H9 (cell line): ENCODE measurements around the gene CLTCL1. TPM values are rescaled to one million over a fixed set of nuclear protein-coding genes. Genes with fewer than 3 reads are reported as not detected.

Experiments
- DNase-seq: peaks from one replicate; pipeline ENCODE4 v3.0.0-alpha.2; 2017
- H2AFZ ChIP-seq: one replicate; pipeline ENCODE4 v1.6.1; 2013; ENCODE audit warnings: mild to moderate bottlenecking, low read length, control low read depth, moderate library complexity
- H2AK5ac ChIP-seq: 2 replicates; pipeline ENCODE4 v1.6.1; 2013; ENCODE audit warnings: low read length, control low read depth, mixed read lengths; ENCODE audit not compliant: insufficient read length
- H2BK120ac ChIP-seq: one replicate; pipeline ENCODE4 v1.6.1; 2013; ENCODE audit warnings: low read depth, mild to moderate bottlenecking, low read length, control low read depth, inconsistent platforms; ENCODE audit not compliant: poor library complexity, severe bottlenecking
- H2BK12ac ChIP-seq: 2 replicates; pipeline ENCODE4 v1.6.1; 2013; ENCODE audit warnings: low read length, control low read depth, mixed read lengths, low read depth; ENCODE audit not compliant: insufficient read length
- H2BK15ac ChIP-seq: 2 replicates; pipeline ENCODE4 v1.6.1; 2013; ENCODE audit warnings: low read depth, low read length, control low read depth
- H2BK20ac ChIP-seq: one replicate; pipeline ENCODE4 v1.6.1; 2013; ENCODE audit warnings: low read depth, mild to moderate bottlenecking, low read length, control low read depth, inconsistent platforms; ENCODE audit not compliant: poor library complexity, severe bottlenecking
- H2BK5ac ChIP-seq: 2 replicates; pipeline ENCODE4 v1.6.1; 2013; ENCODE audit warnings: low read length, control low read depth, mixed read lengths; ENCODE audit not compliant: insufficient read length
- H3K14ac ChIP-seq: 2 replicates; pipeline ENCODE4 v1.6.1; 2013; ENCODE audit warnings: low read length, control low read depth; ENCODE audit not compliant: insufficient read depth
- H3K18ac ChIP-seq: 2 replicates; pipeline ENCODE4 v1.6.1; 2013; ENCODE audit warnings: low read depth, mild to moderate bottlenecking, mixed read lengths, low read length, control low read depth; ENCODE audit not compliant: insufficient read length
- H3K23ac ChIP-seq: 2 replicates; pipeline ENCODE4 v1.6.1; 2013; ENCODE audit warnings: low read length, control low read depth, mixed read lengths, low read depth; ENCODE audit not compliant: insufficient read length
- H3K23me2 ChIP-seq: 2 replicates; pipeline ENCODE4 v1.6.1; 2013; ENCODE audit warnings: low read depth, mild to moderate bottlenecking, mixed read lengths, low read length, control low read depth; ENCODE audit not compliant: insufficient read length, poor library complexity, severe bottlenecking
- H3K27ac ChIP-seq: 2 replicates; pipeline ENCODE4 v1.5.1; 2013; ENCODE audit warnings: low read length, control low read depth, mixed read lengths, low read depth; ENCODE audit not compliant: insufficient read length
- H3K27me3 ChIP-seq: 2 replicates; pipeline ENCODE4 v1.6.1; 2013; ENCODE audit warnings: low read length, control low read depth, inconsistent platforms; ENCODE audit not compliant: insufficient read depth
- H3K4ac ChIP-seq: 2 replicates; pipeline ENCODE4 v1.6.1; 2013; ENCODE audit warnings: low read depth, mild to moderate bottlenecking, control low read depth, inconsistent platforms, low read length, moderate library complexity
- H3K4me1 ChIP-seq: 2 replicates; pipeline ENCODE4 v1.6.1; 2013; ENCODE audit warnings: low read length, control low read depth, inconsistent platforms; ENCODE audit not compliant: insufficient read depth
- H3K4me2 ChIP-seq: 2 replicates; pipeline ENCODE4 v1.6.1; 2013; ENCODE audit warnings: low read length, control low read depth, mixed read lengths; ENCODE audit not compliant: insufficient read length, insufficient read depth
- H3K56ac ChIP-seq: 2 replicates; pipeline ENCODE4 v1.6.1; 2013; ENCODE audit warnings: low read depth, mild to moderate bottlenecking, mixed read lengths, low read length, control low read depth; ENCODE audit not compliant: insufficient read length
- H3K79me1 ChIP-seq: 2 replicates; pipeline ENCODE4 v1.6.1; 2013; ENCODE audit warnings: low read depth, mild to moderate bottlenecking, moderate library complexity, low read length, control low read depth, inconsistent platforms; ENCODE audit not compliant: insufficient read depth, poor library complexity, severe bottlenecking
- H3K79me2 ChIP-seq: 2 replicates; pipeline ENCODE4 v1.6.1; 2013; ENCODE audit warnings: low read length, control low read depth, inconsistent platforms; ENCODE audit not compliant: insufficient read depth
- H3K9ac ChIP-seq: 2 replicates; pipeline ENCODE4 v1.6.1; 2013; ENCODE audit warnings: low read length, control low read depth, mixed read lengths; ENCODE audit not compliant: insufficient read length; ENCODE audit errors: extremely low read depth
- H3K9me3 ChIP-seq: one replicate; pipeline ENCODE4 v1.6.1; 2013; ENCODE audit warnings: low read depth, low read length, inconsistent platforms; ENCODE audit not compliant: control insufficient read depth
- H3T11ph ChIP-seq: one replicate; pipeline ENCODE4 v1.6.1; 2013; ENCODE audit warnings: mild to moderate bottlenecking, low read length, control low read depth, inconsistent platforms
- H4K20me1 ChIP-seq: one replicate; pipeline ENCODE4 v1.6.1; 2013; ENCODE audit not compliant: control insufficient read depth, insufficient read length, insufficient read depth
- H4K5ac ChIP-seq: 2 replicates; pipeline ENCODE4 v1.6.1; 2013; ENCODE audit warnings: low read depth, mild to moderate bottlenecking, mixed read lengths, low read length, control low read depth; ENCODE audit not compliant: insufficient read length
- H4K8ac ChIP-seq: replicated peaks from 2 replicates; pipeline ENCODE4 v1.6.1; 2013; ENCODE audit warnings: low read length, control low read depth, mixed read lengths, low read depth; ENCODE audit not compliant: insufficient read length
- H4K91ac ChIP-seq: 2 replicates; pipeline ENCODE4 v1.6.1; 2013; ENCODE audit warnings: low read depth, mild to moderate bottlenecking, moderate library complexity, mixed read lengths, low read length, control low read depth; ENCODE audit not compliant: insufficient read length
- H3K27ac Mint-ChIP-seq, 3 experiments: 2 replicates in 2 of 3; 3 replicates in 1 of 3; pipeline ENCODE4 v1.8.0; 2020 to 2021; ENCODE audit warnings: mixed read lengths in 3 of 3, mild to moderate bottlenecking in 1 of 3, moderate library complexity in 1 of 3
- H3K27me3 Mint-ChIP-seq: 2 replicates; pipeline ENCODE4 v1.8.0; 2021; ENCODE audit warnings: low read depth, mild to moderate bottlenecking, moderate library complexity, mixed read lengths
- H3K36me3 Mint-ChIP-seq, 3 experiments: 2 replicates in 2 of 3; 3 replicates in 1 of 3; pipeline ENCODE4 v1.8.0; 2020 to 2021; ENCODE audit warnings: low read depth in 3 of 3, mixed read lengths in 3 of 3; ENCODE audit not compliant: insufficient read depth in 1 of 3
- H3K4me1 Mint-ChIP-seq, 2 experiments: 2 replicates each; pipeline ENCODE4 v1.8.0; 2020; ENCODE audit warnings: mixed read lengths in 2 of 2
- H3K4me3 Mint-ChIP-seq, 2 experiments: 2 replicates in 1 of 2; 3 replicates in 1 of 2; pipeline ENCODE4 v1.8.0; 2020 to 2021; ENCODE audit warnings: mild to moderate bottlenecking in 2 of 2, mixed read lengths in 2 of 2, moderate library complexity in 1 of 2
- H3K9me3 Mint-ChIP-seq, 2 experiments: 2 replicates in 1 of 2; 3 replicates in 1 of 2; pipeline ENCODE4 v1.8.0; 2020; ENCODE audit warnings: mild to moderate bottlenecking in 2 of 2, mixed read lengths in 2 of 2, moderate library complexity in 1 of 2
- WGBS: extraction: QIAGEN DNeasy Blood & Tissue Kit; methylation state at CpG from one replicate; pipeline ENCODE4 v1.1.7; 2013; ENCODE audit warnings: missing lambda C conversion rate, low lambda C conversion rate, mixed read lengths; ENCODE audit not compliant: insufficient read length; ENCODE audit errors: extremely low coverage; 5-methylcytosine and 5-hydroxymethylcytosine counted together
- total RNA-seq: library from RNA; stranded (reverse); gene quantifications from 2 replicates; pipeline ENCODE4 v1.2.1, GENCODE V29; 2021
- TF ChIP-seq, protein P1 (sequence below): fragments of 200-600 bp; sonication (generic); conservative IDR thresholded peaks from 3 replicates; pipeline ENCODE4 v1.8.0; 2021; ENCODE audit warnings: antibody characterized with exemption, mild to moderate bottlenecking

The CLTCL1 gene
- total RNA-seq, 1 experiment from 2014 or later, result 11.1 TPM

DNA sequence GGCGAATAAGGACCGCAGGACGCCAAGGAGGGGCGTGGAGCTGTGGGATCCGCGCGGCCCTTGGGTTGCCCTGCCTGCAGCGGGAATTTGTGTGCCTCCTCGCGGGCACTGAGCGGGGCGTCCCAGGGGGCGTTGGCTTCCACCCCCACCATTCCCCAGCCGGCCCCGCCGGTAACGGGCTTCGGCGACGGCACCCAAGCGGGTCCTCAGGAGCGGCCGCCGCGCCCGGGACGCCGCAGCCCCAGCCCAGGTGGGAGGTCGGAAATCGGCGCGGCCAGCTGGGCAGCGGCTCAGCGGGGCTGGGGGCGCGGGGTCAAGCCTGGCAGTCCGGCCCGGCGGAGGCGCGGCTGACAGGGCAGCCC, 320 bp downstream of the CLTCL1 start:
- no peak overlapping the region for H3K27ac ChIP-seq
- WGBS, result no CpG with 5 or more reads among the region's 41 CpGs
- no peaks in the 10 kb centered on the region for H3K9me3 ChIP-seq
- H3K4me1 ChIP-seq, result peaks cover 13% of the 10 kb centered on the region
- H3K4me3 Mint-ChIP-seq, result peak overlapping the region; percentile 78 to 87
- H3K9ac ChIP-seq, result peak overlapping the region; percentile 47
- peaks cover 49 to 51% of the 10 kb centered on the region in 2 experiments for H3K4me1 Mint-ChIP-seq
- DNase-seq, result peak; percentile 32
- H2BK20ac ChIP-seq, result no peak overlapping the region
- H3K79me2 ChIP-seq, result no peaks in the 10 kb centered on the region
- no peak overlapping the region for H2BK12ac ChIP-seq
- H3K79me1 ChIP-seq, result no peaks in the 10 kb centered on the region
- no peak overlapping the region for H3K23ac ChIP-seq
- peak overlapping the region; percentile 88 for H3K4me2 ChIP-seq
- H2BK5ac ChIP-seq, result no peak overlapping the region
- H3K56ac ChIP-seq, result no peak overlapping the region
- no peak overlapping the region for H3K27ac Mint-ChIP-seq
- TF ChIP-seq, protein P1, sequence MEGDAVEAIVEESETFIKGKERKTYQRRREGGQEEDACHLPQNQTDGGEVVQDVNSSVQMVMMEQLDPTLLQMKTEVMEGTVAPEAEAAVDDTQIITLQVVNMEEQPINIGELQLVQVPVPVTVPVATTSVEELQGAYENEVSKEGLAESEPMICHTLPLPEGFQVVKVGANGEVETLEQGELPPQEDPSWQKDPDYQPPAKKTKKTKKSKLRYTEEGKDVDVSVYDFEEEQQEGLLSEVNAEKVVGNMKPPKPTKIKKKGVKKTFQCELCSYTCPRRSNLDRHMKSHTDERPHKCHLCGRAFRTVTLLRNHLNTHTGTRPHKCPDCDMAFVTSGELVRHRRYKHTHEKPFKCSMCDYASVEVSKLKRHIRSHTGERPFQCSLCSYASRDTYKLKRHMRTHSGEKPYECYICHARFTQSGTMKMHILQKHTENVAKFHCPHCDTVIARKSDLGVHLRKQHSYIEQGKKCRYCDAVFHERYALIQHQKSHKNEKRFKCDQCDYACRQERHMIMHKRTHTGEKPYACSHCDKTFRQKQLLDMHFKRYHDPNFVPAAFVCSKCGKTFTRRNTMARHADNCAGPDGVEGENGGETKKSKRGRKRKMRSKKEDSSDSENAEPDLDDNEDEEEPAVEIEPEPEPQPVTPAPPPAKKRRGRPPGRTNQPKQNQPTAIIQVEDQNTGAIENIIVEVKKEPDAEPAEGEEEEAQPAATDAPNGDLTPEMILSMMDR, result no peak
- peak overlapping the region; percentile 26; the same call in 1 of the 2 replicates for H3K14ac ChIP-seq
- peaks cover 0 to 11% (median 8%) of the 10 kb centered on the region in 3 experiments; a peak in 4 of 7 replicates for H3K36me3 Mint-ChIP-seq
- H3K4ac ChIP-seq, result no peak overlapping the region
- H4K20me1 ChIP-seq, result no peaks in the 10 kb centered on the region
- no peak overlapping the region for H2AK5ac ChIP-seq
- peaks cover 3% of the 10 kb centered on the region; the same call in 1 of the 2 replicates for H3K27me3 ChIP-seq
- H3K23me2 ChIP-seq, result peaks cover 12% of the 10 kb centered on the region
- H4K91ac ChIP-seq, result no peak overlapping the region
- no peak overlapping the region for H3K18ac ChIP-seq
- no peak overlapping the region for H2BK15ac ChIP-seq
- H3K9me3 Mint-ChIP-seq, result no peaks in the 10 kb centered on the region
- peaks cover 21% of the 10 kb centered on the region for H3K27me3 Mint-ChIP-seq
- no peak overlapping the region for H4K8ac ChIP-seq
- no peak overlapping the region for H3T11ph ChIP-seq
- no peak overlapping the region for H2AFZ ChIP-seq
- no peak overlapping the region for H2BK120ac ChIP-seq
- H4K5ac ChIP-seq, result no peak overlapping the region
